Measurements from ENCODE around the gene CCDC116. TPM values are rescaled to one million over a fixed set of nuclear protein-coding genes. Genes with fewer than 3 reads are reported as not detected.

CCDC116 gene
- total RNA-seq, 3 donors from 2014 or later (not counting 1 experiment from before 2014, with no cell fraction given): 0.43 TPM; not detected in 2

DNA sequence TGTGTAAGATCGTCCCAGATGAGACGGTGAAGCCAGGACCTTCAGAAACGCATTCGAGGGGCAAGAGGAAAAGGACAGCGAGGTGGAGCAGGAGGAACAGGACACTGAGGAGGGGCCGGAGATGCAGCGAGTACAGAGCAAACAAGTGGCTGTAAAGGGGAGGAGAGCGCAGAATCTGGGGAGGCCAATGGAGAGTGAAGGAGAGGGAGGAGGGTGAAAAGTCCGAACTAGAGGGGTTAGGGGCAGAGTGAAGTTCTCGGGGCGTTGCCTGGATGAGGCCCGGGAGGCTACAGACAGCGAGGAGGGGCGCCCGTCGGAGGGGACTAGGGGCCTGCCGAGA is 24.4 kb downstream of the CCDC116 start:
- Histone ChIP-seq H3K27me3 (ENCODE audit: control insufficient read depth, insufficient read depth, low read length) (no peaks in the 10 kb centered on the region), H3K27ac (ENCODE audit: low read length) (no peak overlapping the region), H3K4me1 (ENCODE audit: control insufficient read depth, insufficient read depth, low read length) (peaks cover 26% of the 10 kb centered on the region), H3K4me3 (ENCODE audit: low read length) (peak overlapping the region; percentile 17), H3K9me3 (ENCODE audit: control insufficient read depth, insufficient read depth, low read length) (no peaks in the 10 kb centered on the region), H3K36me3 (ENCODE audit: control insufficient read depth, insufficient read depth, low read length) (no peaks in the 10 kb centered on the region)
- no peak for ATAC-seq
- Mint-ChIP-seq H3K4me3 (peak overlapping the region; percentile 89), H3K4me1 (peaks cover 13 to 19% of the 10 kb centered on the region in 2 donors), H3K9me3 (no peaks in the 10 kb centered on the region), H3K27me3 (ENCODE audit: low read depth in 2 of 2) (no peaks in the 10 kb centered on the region), H3K36me3 (no peaks in the 10 kb centered on the region), H3K27ac (peak overlapping the region; percentile 72 to 75)
- peak in 1 of 2 donors; percentile 16 for DNase-seq
- intact Hi-C loops (cut with micrococcal nuclease): no loop called here
- WGBS (ENCODE audit: insufficient coverage): 68% methylated on average over 17 of the region's 17 CpGs
- TF ChIP-seq CTCF (IDR thresholded peaks at IDR 0.05): no peak

DNA sequence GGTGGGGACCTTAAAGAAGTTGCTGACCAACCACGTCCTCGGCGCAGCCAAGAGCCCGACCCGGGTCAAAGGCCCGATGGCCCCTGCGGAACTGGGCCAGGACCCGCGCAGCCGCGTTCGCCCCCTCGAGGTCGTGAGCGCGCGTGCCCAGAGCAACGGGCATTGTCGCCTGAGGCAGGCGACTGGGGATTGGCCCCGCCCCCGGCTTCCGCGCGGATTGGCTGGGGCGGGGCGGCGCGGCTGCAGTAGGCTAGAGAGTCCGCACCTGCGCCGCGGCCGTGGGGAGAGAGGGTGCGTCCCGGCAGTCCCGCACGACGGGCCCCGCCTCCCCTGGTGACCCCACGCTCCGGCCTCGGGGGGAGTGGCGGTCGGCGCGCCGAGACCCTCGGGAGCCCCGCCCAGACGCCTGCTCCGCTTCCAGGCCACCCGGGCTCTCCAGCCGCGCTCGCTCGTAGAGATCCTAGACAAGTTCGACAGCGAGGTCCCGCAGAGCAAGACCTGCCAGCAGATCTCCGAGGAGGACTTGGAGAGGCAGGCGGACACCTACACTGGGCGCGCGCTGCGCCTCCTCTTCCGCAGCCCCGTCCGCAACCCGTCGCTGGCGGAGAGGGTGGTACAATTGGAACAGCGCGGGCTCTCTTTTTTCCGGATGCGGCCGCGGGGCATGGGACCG is 24.9 kb downstream of the CCDC116 start:
- Histone ChIP-seq H3K9me3 (ENCODE audit: control insufficient read depth, insufficient read depth, low read length) (no peaks in the 10 kb centered on the region), H3K4me3 (ENCODE audit: low read length) (peak overlapping the region; percentile 70), H3K27me3 (ENCODE audit: control insufficient read depth, insufficient read depth, low read length) (no peaks in the 10 kb centered on the region), H3K27ac (ENCODE audit: low read length) (peak overlapping the region; percentile 28), H3K4me1 (ENCODE audit: control insufficient read depth, insufficient read depth, low read length) (peaks cover 21% of the 10 kb centered on the region), H3K36me3 (ENCODE audit: control insufficient read depth, insufficient read depth, low read length) (no peaks in the 10 kb centered on the region)
- intact Hi-C loops (cut with micrococcal nuclease): no loop called here
- Mint-ChIP-seq H3K27me3 (ENCODE audit: low read depth in 2 of 2) (no peaks in the 10 kb centered on the region), H3K36me3 (no peaks in the 10 kb centered on the region), H3K4me3 (peak overlapping the region; percentile 89), H3K9me3 (no peaks in the 10 kb centered on the region), H3K4me1 (peaks cover 10 to 14% of the 10 kb centered on the region in 2 donors), H3K27ac (peak overlapping the region; percentile 72 to 75)
- peak; percentile 75 to 87 for DNase-seq
- peak; percentile 40 for TF ChIP-seq CTCF (IDR thresholded peaks at IDR 0.05)
- ATAC-seq: peak; percentile 94 to 96 (median 96)
- under 1% methylated on average over 79 of the region's 79 CpGs for WGBS (ENCODE audit: insufficient coverage)

GRCh38 chr22:21659864-21660525 is 27.4 kb downstream of the CCDC116 start:
- 88% methylated on average over 7 of the region's 7 CpGs for WGBS (ENCODE audit: insufficient coverage)
- Histone ChIP-seq H3K9me3 (ENCODE audit: control insufficient read depth, insufficient read depth, low read length) (no peaks in the 10 kb centered on the region), H3K27ac (ENCODE audit: low read length) (no peak overlapping the region), H3K36me3 (ENCODE audit: control insufficient read depth, insufficient read depth, low read length) (no peaks in the 10 kb centered on the region), H3K4me1 (ENCODE audit: control insufficient read depth, insufficient read depth, low read length) (peaks cover 16% of the 10 kb centered on the region), H3K4me3 (ENCODE audit: low read length) (no peak overlapping the region), H3K27me3 (ENCODE audit: control insufficient read depth, insufficient read depth, low read length) (no peaks in the 10 kb centered on the region)
- H3K27me3 Mint-ChIP-seq (ENCODE audit: low read depth in 2 of 2): no peaks in the 10 kb centered on the region
- ATAC-seq: no peak
- no peak overlapping the region for H3K4me3 Mint-ChIP-seq
- H3K4me1 Mint-ChIP-seq: peaks cover 12 to 17% of the 10 kb centered on the region in 2 donors
- DNase-seq: no peak
- H3K9me3 Mint-ChIP-seq: no peaks in the 10 kb centered on the region
- TF ChIP-seq CTCF (IDR thresholded peaks at IDR 0.05): no peak
- H3K27ac Mint-ChIP-seq: no peak overlapping the region
- intact Hi-C loops (cut with micrococcal nuclease): no loop called here
- H3K36me3 Mint-ChIP-seq: no peaks in the 10 kb centered on the region
